ENCODE measurements around the gene CRYGB. TPM values are rescaled to one million over a fixed set of nuclear protein-coding genes. Genes with fewer than 3 reads are reported as not detected.

CRYGB gene
- total and polyA plus RNA-seq, 8 donors: not detected

DNA sequence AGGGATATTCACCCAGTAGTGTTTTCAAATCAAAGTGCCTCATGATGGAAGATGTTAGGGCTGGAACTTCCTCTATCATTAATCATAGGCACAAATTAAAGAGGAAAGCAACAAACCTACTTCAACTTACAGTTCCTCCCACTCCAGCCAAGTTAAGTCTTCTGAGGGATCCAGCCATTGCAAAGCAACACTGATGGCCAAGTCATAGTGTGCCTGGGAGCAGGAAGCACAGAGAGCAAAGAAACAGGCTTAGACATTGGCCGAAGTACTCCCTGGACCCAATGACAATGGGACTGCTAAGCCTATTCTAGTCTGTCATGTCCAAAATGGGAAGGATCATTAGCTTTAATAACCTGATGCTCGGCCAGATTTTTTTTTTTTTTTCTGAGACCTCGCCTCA lies 36.9 kb upstream of the CRYGB start:
- H3K9me3 ChIP-seq: no peaks in the 10 kb centered on the region

DNA sequence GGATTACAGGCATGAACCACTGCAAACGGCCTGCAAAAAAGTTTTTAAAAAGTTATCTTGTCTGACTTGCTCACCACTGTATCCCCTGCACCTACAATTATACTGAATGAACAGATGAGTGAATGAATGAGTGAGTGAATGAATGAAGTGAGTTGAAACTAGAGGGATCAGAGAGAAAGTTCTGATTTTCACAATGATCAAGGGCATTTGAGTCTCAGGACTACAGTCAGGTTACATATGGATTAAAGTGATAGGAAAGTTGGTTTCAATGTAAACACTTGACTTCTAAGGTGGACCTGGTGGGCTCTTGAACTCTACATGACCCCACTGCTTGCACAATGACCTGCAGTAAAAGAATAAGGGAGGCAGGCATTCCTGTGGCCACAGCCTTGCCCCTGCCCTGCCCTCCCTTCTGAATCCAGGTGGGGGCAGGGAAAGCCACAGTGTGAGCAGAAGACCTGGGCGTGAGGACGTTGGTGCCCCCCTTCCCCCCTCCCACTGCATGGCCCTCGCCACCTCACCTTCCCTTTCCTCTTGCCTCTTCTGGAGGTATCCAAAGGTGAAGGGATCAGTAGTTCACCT lies 33.2 kb upstream of the CRYGB start:
- DNase-seq: no peak
- no peaks in the 10 kb centered on the region for H3K27me3 ChIP-seq
- H3K27ac ChIP-seq: no peak overlapping the region
- 61 to 63% methylated on average over 4 of the region's 4 CpGs for WGBS, 2 donors
- no peak for ATAC-seq
- intact Hi-C loops (cut with DNase I): no loop called here
- H3K9me3 ChIP-seq: no peaks in the 10 kb centered on the region
- peaks cover 0 to 3% (median 0%) of the 10 kb centered on the region in 3 donors for H3K4me1 ChIP-seq
- TF ChIP-seq CTCF (IDR thresholded peaks at IDR 0.05): no peak
- no peaks in the 10 kb centered on the region for H3K36me3 ChIP-seq
- no peak overlapping the region for H3K4me3 ChIP-seq
- no peak for FAIRE-seq

More for the DNA sequence above, 36.9 kb upstream of the CRYGB start:
- no peak for TF ChIP-seq CTCF (IDR thresholded peaks at IDR 0.05)
- intact Hi-C loops (cut with DNase I): no loop called here
- 83 to 87% methylated on average over 3 of the region's 3 CpGs for WGBS, 2 donors
- H3K4me3 ChIP-seq: no peak overlapping the region
- H3K4me1 ChIP-seq: no peaks in the 10 kb centered on the region
- H3K36me3 ChIP-seq: no peaks in the 10 kb centered on the region
- no peaks in the 10 kb centered on the region for H3K27me3 ChIP-seq
- ATAC-seq: no peak
- H3K27ac ChIP-seq: no peak overlapping the region
- no peak for FAIRE-seq
- DNase-seq: no peak

GRCh38 chr2:208175840-208176153 lies 29.8 kb upstream of the CRYGB start:
- FAIRE-seq: no peak
- no peak for TF ChIP-seq CTCF (IDR thresholded peaks at IDR 0.05)
- no peak for ATAC-seq

DNA sequence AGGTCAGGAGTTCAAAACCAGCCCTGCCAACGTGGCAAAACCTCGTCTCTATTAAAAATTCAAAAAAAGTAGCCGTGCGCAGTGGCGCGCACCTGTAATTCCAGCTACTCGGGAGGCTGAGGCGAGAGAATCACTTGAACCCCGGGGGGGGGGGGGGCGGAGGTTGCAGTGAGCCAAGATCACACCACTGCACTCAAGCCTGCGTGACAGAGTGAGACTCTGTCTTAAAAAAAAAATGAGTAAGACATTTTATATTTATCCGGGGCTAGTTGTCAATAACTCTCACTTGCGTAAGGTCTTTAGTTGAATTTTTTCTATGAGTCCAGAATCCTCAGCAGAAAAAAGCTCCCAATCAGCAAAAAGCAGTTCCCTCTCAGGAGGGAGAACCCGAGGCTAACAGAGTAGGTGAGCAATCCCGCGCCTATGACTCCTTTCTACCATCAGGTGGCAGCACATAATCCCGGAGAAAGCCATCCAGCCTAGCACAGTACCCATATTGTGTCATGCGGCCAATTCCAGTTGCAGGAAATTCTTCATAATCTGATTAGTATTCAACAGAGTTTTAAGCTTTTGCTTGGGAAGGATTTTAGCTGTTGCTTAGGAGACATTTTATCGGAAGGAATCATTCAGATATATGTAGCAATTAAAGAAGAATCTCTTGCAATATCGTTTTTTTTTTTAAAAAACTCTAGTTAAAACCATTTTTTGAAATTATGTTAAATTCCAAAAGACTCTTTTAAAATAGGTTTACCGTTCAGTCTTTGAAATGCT lies 29.3 kb upstream of the CRYGB start:
- 33 to 35% methylated on average over 21 of the region's 21 CpGs for WGBS, 2 donors
- intact Hi-C loops (cut with DNase I): no loop called here

More at GRCh38 chr2:208175840-208176153, 29.8 kb upstream of the CRYGB start:
- peaks cover 0 to 3% (median 0%) of the 10 kb centered on the region in 3 donors for H3K4me1 ChIP-seq
- DNase-seq: no peak
- no peak overlapping the region for H3K4me3 ChIP-seq
- H3K27me3 ChIP-seq: no peaks in the 10 kb centered on the region
- H3K9me3 ChIP-seq: no peaks in the 10 kb centered on the region
- intact Hi-C loops (cut with DNase I): no loop called here
- H3K36me3 ChIP-seq: no peaks in the 10 kb centered on the region
- H3K27ac ChIP-seq: no peak overlapping the region
- WGBS, 2 donors: 55 to 66% methylated on average over 6 of the region's 6 CpGs

More for the DNA sequence above, 29.3 kb upstream of the CRYGB start:
- no peak overlapping the region for H3K4me3 ChIP-seq
- FAIRE-seq: peak; percentile 85
- peak; percentile 62 to 84 (median 67) for DNase-seq
- H3K36me3 ChIP-seq: no peaks in the 10 kb centered on the region
- ATAC-seq: peak; percentile 99 to 100 (median 100)
- peaks cover 0 to 3% (median 0%) of the 10 kb centered on the region in 3 donors for H3K4me1 ChIP-seq
- H3K27ac ChIP-seq: no peak overlapping the region
- no peaks in the 10 kb centered on the region for H3K27me3 ChIP-seq
- H3K9me3 ChIP-seq: no peaks in the 10 kb centered on the region
- TF ChIP-seq CTCF (IDR thresholded peaks at IDR 0.05): peak; percentile 70 to 88 (median 84)
